GM18951 (cell line): ENCODE measurements around the gene KIRREL1.

Experiments used
- POLR2A ChIP-seq: IDR thresholded peaks from 4 replicates; pipeline ENCODE4 v1.6.1; 2011; ENCODE audit warnings: mild to moderate bottlenecking; ENCODE audit not compliant: insufficient read length, insufficient read depth; ENCODE audit errors: extremely low read depth
- in situ Hi-C: fragments of 300-500 bp; cut with MboI; formaldehyde crosslinking; loops from one replicate; pipeline ENCODE4 v1.12.0; 2022; ENCODE audit warnings: low sequenced_read_pairs, mixed read lengths, inconsistent platforms; ENCODE audit not compliant: unreplicated experiment

KIRREL1 gene

DNA sequence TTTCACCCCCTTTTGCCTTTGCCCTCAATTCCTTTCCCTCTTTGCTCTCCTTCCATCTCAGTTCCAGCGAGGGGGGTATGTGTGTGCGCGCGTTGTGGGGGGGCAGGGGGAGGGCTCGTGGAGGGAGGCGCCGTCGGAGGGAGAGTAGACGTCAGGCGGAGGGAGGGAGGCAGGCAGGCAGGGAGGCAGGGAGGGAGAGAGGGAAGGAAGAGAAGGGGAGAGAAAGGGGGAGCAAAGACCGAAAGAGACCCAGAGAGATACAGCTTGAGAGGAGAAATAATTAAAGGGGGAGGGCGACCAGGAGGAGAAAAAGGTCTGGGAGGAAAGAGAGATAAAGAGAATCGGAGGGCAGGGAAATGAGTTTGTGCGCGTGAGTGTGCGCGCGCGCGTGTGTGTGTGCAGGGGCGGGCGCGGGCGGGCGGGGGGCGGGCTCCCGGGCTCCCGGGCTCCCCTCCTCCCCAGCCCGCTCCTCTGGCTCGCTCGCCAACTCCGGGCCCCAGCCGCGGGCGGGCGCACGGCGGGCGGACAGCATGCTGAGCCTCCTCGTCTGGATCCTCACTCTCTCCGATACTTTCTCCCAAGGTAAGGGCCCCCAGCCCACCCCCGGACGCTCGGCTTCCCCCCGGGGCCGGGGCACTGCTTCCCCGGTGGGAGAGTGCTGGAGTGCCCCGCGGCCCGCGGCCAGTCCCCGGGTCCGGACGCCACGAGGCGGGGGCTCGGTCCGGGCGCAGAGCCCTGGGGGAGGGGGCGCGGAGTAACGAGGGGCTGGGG lies at the start of gene KIRREL1:
Gene KIRREL1 (plus strand): TSS at position 499 of the 771 bp plus-strand sequence. CDS start 32 bp downstream, at position 531.
- in situ Hi-C loops = no loop called here
- no peak for TF ChIP-seq POLR2A

DNA sequence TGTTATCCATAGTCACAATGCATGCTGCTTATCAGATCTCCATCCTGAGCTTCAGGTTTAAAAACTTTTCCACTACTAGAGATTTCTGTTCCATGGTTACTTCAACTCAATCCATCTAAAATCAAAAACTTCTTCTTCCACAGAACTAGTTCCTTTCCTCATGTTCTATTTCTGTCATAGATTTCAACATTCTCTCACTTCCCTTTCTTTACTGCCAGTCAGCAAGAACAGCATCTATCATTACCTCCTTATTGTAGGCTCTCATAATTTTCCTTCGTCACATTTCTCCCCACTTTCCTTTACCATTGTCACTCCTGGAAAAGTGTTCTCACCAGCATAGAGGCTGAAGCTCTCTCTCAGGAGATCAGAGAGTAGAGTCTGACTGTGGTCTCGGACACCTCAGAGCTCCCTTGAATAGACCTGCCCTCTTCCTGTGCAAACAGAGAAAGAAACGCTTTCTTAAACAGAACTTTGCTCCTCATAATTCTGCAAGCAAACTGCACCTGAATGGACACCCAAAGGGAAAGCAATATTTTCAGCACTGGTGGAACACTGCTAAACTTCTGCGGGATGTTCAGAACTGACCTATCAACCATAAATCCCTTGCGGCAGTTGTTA lies 48.7 kb upstream of the KIRREL1 start:
- no peak for TF ChIP-seq POLR2A
- in situ Hi-C loops = no loop called here

DNA sequence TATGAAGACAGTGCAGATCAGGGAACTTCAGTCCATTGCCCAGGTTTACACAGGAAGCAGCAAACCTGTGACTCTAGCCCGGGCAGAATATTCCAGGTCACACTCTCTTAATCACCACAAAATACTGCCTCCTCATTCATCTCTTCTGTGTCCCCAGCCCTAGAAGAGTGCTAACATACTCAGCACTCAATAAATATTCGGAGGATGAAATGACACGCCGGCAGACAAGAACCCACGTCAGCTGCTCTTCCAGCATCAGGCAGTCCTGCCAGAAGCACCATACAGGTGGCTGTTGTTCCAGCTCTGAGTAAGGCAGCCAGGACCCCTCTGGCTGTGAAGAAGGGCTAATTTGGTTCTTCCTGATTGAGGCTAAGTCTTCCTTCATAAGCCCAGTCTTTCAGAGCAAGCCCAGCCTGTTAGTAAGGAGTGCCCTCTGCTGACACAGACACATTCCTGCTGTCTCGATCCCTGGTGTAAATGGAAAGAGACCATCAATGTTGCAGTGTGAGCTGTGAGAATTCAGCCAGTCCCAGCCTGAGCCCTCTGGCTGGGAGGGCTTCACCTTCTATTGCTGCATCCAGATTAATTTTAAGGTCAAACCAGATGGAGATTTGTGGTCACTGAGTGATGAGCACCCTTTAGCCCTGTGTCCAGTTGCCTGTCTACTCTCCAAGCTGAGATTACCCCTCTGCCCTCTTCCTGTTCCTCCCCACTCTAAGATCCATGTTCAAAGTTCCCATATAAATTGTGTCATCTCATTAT lies 45.0 kb upstream of the KIRREL1 start:
- in situ Hi-C loops = no loop called here

GRCh38 chr1:157949074-157949354 lies 44.4 kb upstream of the KIRREL1 start:
- in situ Hi-C loops = no loop called here
- no peak for TF ChIP-seq POLR2A

More for the DNA sequence above, 45.0 kb upstream of the KIRREL1 start:
- no peak for TF ChIP-seq POLR2A

DNA sequence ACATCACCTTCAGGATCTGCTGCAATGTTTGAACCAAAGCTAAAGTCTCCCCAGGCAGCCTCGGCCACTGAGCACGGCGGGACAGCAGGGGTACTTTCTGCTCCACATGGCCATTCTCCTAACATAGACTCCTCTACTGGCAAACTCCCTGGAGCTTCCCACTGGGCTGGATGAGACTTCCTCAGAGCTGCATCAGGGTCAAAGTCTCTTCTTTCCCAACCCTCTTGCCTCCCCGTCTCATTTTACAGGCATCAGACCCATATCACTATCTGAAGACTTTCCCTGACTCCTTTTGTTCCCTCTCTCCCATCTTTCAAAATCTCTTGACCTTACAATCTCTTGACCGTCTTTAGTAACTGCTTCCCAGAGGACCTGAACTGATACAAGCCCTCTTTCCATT lies 42.2 kb upstream of the KIRREL1 start:
- in situ Hi-C loops = no loop called here

GRCh38 chr1:157952601-157953000 lies 40.8 kb upstream of the KIRREL1 start:
- no peak for TF ChIP-seq POLR2A
- in situ Hi-C loops = no loop called here

More for the DNA sequence above, 42.2 kb upstream of the KIRREL1 start:
- no peak for TF ChIP-seq POLR2A

- in situ Hi-C loops = no loop called here
- TF ChIP-seq POLR2A = no peak
Observed at GRCh38 chr1:157955221-157955620, 38.2 kb upstream of the KIRREL1 start.

DNA sequence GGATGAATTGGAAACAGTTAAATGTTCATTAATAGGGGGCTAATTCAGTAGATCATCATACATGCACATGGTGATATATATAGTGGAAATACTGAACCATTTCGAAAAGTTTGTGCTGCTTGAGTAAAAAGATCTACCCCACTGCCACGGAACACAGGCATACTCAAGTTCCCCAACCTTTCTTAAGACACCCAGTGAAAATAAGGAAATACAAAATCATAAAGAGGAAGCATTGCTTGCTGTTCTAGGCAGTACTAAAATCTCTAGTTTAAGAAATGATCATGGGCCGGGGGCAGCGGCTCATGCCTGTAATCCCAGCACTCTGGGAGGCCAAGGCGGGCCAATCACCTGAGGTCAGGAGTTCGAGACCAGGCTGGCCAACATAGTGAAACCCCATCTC lies 37.6 kb upstream of the KIRREL1 start:
- no peak for TF ChIP-seq POLR2A
- in situ Hi-C loops = no loop called here

- in situ Hi-C loops = no loop called here
Observed at GRCh38 chr1:157956732-157957131, 36.7 kb upstream of the KIRREL1 start.

DNA sequence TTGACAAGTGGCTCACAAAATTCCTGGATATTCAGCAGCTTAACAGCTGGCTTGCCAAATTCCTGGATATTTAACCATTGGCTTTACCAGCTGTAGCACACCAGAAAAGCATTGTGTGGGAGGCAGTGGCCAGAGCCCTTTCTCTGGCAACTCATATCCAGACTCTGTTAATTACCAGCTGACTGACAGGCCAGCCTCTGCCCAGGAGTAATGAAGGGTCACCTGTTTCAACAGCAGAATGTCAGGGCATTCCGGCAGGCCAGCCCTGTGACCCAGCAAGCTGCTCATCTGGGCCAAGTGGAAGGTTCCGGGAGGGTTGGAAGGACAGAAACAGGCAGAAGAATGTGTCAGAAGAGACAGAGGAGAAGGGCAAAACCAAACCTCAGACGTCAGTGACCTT lies 35.2 kb upstream of the KIRREL1 start:
- in situ Hi-C loops = no loop called here
- TF ChIP-seq POLR2A = no peak

More at GRCh38 chr1:157956732-157957131, 36.7 kb upstream of the KIRREL1 start:
- no peak for TF ChIP-seq POLR2A

DNA sequence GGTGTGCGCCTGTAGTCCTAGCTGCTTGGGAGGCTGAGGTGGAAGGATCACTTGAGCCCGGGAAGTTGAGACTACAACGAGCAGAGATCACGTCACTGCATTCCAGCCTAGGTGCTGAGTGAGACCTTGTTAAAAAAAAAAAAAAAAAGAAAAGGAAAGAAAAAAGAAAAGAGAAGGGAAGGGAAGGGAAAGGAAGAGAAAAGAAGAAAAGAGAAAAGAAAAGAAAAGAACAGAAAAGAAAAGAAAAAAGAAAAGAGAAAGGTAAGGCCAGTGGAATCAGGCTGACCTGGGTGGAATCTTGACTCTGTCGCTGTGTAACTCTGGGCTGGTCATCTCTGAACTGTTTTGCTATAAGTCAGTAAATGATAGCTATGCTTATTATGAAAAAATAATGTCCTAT lies 33.7 kb upstream of the KIRREL1 start:
- no peak for TF ChIP-seq POLR2A
- in situ Hi-C loops = loop anchor here (10.0 kb wide), 1 partner anchor 165 kb away; a partner anchor contains a TSS

DNA sequence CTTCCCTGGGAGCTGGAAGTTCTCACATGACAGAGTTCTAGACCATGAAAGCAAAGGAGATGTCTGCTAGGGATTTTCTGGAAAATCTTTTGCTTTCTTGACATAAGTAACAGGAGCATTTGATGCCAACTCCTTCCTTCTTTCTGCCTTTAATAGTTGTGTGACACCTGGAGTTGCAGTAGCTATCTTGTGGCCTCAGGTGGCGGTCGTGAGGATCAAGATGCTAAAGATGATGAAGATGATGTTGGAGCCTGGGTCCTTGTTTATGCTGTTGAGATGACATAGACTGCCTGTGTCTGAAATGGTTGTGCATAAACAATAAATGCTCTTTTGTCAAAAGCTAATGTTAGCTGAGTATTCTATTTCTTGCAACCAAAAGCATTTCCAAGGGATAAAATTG lies 32.7 kb upstream of the KIRREL1 start:
- in situ Hi-C loops = loop anchor here (10.0 kb wide), 1 partner anchor 164 kb away; a partner anchor contains a TSS
- TF ChIP-seq POLR2A = no peak
